IPS-NIHi11 (cell line): ENCODE measurements around the gene CHST2.

Source experiments
- DNase-seq: peaks from one replicate; pipeline ENCODE4 v3.0.0; 2012; ENCODE audit warnings: mixed read lengths, low spot score

The CHST2 gene

GRCh38 chr3:143167969-143168854 lies 48.6 kb downstream of the CHST2 start:
- no peak for DNase-seq

DNA sequence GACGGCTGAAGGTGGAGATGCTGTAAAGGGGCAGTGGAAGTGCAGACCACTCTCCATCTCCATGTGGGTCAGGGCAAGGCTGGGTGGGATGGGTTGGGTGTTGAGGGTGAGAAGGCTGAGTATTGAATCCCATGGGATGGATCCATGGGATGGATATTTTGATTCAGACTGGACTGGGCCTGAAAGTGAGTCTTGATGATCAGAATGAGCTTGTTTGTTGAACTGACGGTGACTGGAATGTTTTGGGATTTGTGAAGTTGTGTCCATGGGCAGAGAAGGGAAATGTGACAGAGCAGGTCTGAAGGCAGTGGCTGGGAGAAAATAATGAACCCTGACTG lies 49.3 kb downstream of the CHST2 start:
- DNase-seq: no peak

- no peak for DNase-seq
These were observed 50.5 kb downstream of the CHST2 start for GRCh38 chr3:143170074-143170473.

DNA sequence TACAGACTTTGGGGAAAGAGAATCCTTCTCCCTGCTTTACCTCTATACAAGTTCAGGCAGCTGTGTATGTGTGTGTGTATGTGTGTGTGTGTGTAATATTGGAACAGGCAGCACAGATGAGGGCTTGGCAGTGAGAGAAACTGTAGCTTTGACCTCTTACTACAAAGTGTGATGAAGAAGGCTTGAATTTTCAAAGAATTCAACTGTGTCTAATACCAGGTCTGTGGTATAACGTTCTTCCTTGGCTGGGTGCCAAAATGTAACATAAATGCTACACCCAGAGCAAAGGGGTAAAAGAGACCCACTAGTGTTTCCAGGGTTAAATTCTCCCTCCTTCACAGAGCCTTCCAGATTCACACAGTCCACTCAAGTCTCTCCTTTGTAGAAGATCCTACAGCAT lies 51.1 kb downstream of the CHST2 start:
- DNase-seq: no peak

DNA sequence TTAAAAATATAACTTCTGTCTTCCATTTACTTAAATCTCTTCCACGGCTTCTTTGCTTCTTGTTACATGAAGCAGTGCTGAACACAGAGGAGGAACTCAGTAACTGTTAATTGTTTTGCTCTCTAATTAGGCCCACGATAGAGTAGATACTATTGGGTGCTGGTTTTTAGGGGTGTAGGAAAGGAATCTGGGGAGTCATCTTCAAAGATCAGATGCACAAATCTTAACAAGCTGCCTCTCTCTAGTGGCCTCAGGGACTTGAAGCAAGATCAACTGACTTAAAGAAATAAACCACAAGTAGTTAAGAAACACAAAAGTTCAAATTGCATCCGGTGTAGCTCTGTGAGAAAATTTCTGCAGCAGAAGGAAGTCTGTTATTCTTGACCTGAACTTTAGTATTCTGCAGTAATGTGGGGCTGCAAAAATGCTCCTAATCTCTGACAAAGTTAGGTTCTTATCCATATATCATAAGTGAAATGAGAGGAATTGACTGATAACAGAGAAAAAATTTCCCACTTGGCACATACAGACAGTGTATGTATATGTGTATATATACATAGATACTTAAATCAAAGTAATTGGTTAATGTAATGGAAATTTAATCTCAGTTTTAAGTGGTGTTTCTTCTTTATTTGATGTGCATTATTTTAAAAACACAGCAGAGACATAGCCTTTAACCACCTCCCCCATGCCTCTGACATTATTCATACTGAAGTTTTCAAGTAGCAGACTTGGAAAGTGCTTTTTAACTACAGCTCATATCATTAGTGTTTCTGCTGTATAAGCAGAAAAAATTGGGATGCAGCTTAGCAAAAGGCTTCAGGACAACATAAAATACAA lies 51.8 kb downstream of the CHST2 start:
- no peak for DNase-seq

DNA sequence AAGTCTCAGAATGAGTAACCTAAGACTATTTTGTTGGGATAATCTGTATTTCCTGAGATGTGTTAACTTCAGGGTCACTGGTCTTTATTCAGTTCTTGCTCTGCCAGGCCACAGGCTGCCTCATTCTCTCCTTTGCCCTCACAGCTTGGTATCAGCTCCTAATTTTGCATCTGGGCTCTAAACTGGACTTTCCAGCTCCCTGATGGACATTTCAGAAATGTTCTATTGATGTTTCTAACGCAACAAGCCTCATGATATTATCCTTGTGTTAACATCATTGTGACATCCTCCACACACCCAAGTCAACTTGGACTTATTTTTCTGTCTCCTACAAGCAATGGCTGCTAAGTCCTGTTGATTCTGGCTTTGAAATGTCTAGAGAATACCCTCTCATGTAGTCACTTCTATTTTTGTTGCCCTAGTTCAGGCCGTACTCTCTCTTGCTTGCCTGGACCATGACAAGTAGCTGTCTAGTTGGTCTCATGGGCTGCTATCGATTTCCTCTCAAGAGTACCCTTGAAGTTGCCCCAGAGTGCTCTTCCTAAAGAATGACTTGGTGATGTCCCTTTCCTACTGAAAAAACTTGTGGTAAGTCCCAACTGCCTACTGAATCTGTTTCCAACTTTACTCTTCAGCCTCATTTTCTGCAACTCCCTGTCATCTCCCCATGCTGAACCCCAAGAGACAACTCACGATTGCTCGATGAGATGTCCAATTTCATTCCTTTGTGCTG lies 52.7 kb downstream of the CHST2 start:
- DNase-seq: no peak

DNA sequence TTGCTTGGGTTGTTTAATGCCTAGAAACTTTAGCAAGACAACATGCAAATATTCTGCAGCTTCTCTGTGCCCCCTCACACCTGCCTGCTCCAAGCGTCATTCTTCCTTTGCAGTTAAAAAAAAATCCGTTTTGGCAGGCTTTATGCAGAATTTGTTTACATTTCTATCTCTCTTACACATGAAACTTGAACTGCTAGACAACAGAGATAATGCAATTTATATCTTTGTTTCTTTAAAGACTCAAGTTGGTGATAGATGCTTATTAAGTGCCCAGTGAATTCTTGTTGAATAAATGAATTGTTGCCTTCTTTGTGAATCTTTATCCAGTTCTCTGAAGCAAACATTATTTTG lies 53.2 kb downstream of the CHST2 start:
- no peak for DNase-seq

DNA sequence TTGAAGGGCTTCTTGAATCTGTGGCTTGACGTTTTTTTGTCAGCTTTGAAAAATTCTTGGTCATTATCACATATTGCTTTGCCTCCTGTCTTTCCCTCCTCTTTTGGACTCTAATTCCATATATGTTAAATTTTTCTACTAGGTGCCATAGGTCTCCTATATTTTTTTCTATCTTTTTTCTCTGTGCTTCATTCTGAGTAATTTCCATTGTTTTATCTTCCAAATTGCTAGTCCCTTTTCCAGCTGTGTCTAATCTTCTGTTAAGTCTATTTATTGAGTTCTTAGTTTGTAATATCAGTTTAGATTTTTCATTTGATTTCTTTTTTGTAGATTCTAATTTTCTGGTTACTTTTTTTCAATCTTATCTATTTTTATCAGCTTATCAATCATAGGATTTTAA lies 53.7 kb downstream of the CHST2 start:
- no peak for DNase-seq
